T-helper 2 cell treated with Interferon-gamma antibody and Interleukin-4, amounts not matched to agents 5 μg/mL and 100 μg/mL, for 36 hours (primary cell): Measurements from ENCODE around the gene MXD4.

Experiments
- DNase-seq: peaks from one replicate; pipeline ENCODE4 v3.0.0; 2021; ENCODE audit warnings: low spot score
- H3K27ac Mint-ChIP-seq: one replicate; pipeline ENCODE4 v1.8.0; 2021; ENCODE audit warnings: mild to moderate bottlenecking, mixed read lengths
- H3K27me3 Mint-ChIP-seq: one replicate; pipeline ENCODE4 v1.8.0; 2021; ENCODE audit warnings: low read depth, mixed read lengths
- H3K36me3 Mint-ChIP-seq: one replicate; pipeline ENCODE4 v1.8.0; 2021; ENCODE audit warnings: low read depth, mixed read lengths
- H3K4me1 Mint-ChIP-seq: one replicate; pipeline ENCODE4 v1.8.0; 2021; ENCODE audit warnings: low read depth, mixed read lengths
- H3K4me3 Mint-ChIP-seq: one replicate; pipeline ENCODE4 v1.8.0; 2022; ENCODE audit warnings: mild to moderate bottlenecking, moderate library complexity, mixed read lengths
- H3K9me3 Mint-ChIP-seq: one replicate; pipeline ENCODE4 v1.8.0; 2021; ENCODE audit warnings: mixed read lengths

Gene MXD4

GRCh38 chr4:2298532-2298991, 36.7 kb upstream of the MXD4 start:
- peaks cover 5% of the 10 kb centered on the region for H3K27me3 Mint-ChIP-seq
- no peaks in the 10 kb centered on the region for H3K9me3 Mint-ChIP-seq
- no peak for DNase-seq
- no peak overlapping the region for H3K27ac Mint-ChIP-seq
- H3K36me3 Mint-ChIP-seq = peaks cover 2% of the 10 kb centered on the region
- H3K4me3 Mint-ChIP-seq = no peak overlapping the region
- H3K4me1 Mint-ChIP-seq = peaks cover 4% of the 10 kb centered on the region

DNA sequence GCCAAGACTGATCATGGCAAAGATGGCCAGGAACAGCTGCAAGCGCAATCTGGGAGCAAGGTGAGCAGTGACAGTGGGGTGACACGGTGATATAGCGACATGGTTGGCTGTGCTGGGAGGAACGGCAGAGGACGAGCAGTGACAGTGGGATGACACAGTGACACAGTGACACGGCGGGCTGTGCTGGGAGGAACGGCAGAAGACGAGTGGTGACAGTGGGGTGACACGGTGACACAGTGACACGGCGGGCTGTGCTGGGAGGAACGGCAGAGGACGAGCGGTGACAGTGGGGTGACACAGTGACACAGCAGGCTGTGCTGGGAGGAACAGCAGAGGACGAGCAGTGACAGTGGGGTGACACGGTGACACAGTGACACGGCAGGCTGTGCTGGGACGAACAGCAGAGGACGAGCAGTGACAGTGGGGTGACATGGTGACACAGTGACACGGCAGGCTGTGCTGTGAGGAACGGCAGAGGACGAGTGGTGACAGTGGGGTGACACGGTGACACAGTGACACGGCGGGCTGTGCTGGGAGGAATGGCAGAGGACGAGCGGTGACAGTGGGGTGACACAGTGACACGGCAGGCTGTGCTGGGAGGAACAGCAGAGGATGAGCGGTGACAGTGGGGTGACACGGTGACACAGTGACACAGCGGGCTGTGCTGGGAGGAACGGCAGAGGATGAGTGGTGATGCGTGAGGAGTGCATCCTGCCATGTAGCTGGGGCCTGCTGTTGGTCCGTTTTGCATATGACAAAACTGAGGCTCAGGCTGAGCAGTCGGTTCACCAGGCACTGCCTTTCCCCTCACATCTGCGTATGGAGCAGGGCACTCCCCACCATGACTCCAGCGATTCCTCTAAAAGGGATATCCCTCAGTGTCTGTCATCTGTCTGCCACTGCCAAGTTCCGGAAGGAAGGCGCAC, 36.0 kb upstream of the MXD4 start:
- no peak for DNase-seq
- no peak overlapping the region for H3K27ac Mint-ChIP-seq
- H3K4me3 Mint-ChIP-seq = no peak overlapping the region
- H3K9me3 Mint-ChIP-seq = no peaks in the 10 kb centered on the region
- peaks cover 5% of the 10 kb centered on the region for H3K27me3 Mint-ChIP-seq
- peaks cover 4% of the 10 kb centered on the region for H3K4me1 Mint-ChIP-seq
- peaks cover 2% of the 10 kb centered on the region for H3K36me3 Mint-ChIP-seq

DNA sequence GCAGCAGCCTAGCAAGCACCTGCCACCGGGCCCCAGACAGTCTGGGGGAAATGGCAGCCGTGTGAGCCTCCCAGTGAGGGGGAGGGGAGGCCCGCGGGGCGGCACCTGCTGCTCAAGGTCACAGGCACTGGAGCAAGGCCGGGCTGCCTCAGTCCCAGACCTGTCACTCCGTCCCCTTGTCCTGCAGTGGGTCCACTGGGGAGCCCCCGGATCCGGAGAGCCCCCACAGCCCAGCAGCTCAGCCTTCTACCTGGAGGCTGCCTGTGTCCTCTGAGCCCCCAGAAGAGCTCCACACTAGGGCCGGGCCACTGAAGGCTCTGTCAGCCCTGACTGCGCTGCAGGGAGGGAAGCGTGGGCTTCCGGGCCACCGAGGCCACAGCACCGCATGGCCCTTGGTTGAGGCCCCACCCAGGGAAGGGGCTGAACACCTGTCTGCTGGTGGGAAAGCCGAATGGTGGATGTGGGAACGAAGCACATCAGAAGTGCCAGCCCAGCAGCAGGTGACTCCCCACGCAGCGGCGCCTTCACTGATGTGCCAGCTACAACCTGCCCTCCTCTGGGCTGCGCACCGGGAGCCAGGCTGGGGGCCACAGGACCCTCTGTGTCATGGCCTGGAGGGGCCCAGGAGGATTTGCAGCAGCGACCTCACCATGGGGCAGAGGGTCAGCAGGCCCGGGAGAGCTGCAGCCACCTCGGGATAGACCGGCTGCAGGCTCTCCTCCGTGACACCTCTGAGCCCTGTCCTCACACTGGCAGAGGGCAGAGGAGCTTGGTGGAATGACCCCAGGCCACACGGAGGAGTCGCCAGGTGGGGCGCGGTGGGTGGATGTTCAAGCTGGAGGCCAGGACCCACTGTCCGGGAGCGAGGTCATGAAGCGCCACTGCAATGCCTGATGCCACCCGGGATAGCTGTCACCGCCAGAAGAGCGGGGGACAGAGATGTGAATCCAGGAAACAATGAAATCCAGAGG, 35.0 kb upstream of the MXD4 start:
- H3K27ac Mint-ChIP-seq = no peak overlapping the region
- no peak for DNase-seq
- no peak overlapping the region for H3K4me3 Mint-ChIP-seq

GRCh38 chr4:2295900-2296442, 34.1 kb upstream of the MXD4 start:
- Mint-ChIP-seq H3K4me1 (peaks cover 8% of the 10 kb centered on the region), H3K27ac (no peak overlapping the region), H3K27me3 (peaks cover 11% of the 10 kb centered on the region), H3K36me3 (peaks cover 2% of the 10 kb centered on the region), H3K9me3 (no peaks in the 10 kb centered on the region), H3K4me3 (no peak overlapping the region)
- DNase-seq = no peak

More for the DNA sequence above, 35.0 kb upstream of the MXD4 start:
- Mint-ChIP-seq H3K27me3 (peaks cover 10% of the 10 kb centered on the region), H3K9me3 (no peaks in the 10 kb centered on the region), H3K4me1 (peaks cover 4% of the 10 kb centered on the region), H3K36me3 (peaks cover 2% of the 10 kb centered on the region)

DNA sequence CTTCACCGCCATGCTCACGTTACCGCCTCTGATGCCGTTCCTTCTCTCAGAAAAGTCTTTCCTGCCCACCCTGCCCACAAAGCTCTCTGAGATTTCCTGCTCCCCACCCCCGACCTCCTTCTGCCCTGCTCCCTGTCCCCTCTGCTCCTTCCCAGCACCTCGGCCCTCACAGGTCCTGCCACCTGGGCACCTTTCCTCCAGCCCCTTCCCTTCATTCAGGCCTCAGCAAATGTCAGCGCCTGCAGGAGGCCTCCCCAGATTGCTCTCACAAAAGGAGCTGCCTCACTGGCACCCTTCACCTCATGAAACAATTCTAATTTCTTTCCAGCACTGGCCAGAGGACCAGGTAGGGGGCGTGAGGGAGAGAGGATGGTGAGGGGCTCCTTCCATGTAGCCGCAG, 33.6 kb upstream of the MXD4 start:
- peaks cover 4% of the 10 kb centered on the region for H3K36me3 Mint-ChIP-seq
- H3K27ac Mint-ChIP-seq = no peak overlapping the region
- H3K4me1 Mint-ChIP-seq = peaks cover 12% of the 10 kb centered on the region
- no peak overlapping the region for H3K4me3 Mint-ChIP-seq
- H3K27me3 Mint-ChIP-seq = peaks cover 11% of the 10 kb centered on the region
- DNase-seq = no peak
- H3K9me3 Mint-ChIP-seq = no peaks in the 10 kb centered on the region

- no peak for DNase-seq
- Mint-ChIP-seq H3K27ac (peak overlapping the region; percentile 22), H3K27me3 (peaks cover 11% of the 10 kb centered on the region), H3K4me1 (peaks cover 14% of the 10 kb centered on the region), H3K9me3 (no peaks in the 10 kb centered on the region), H3K36me3 (peaks cover 4% of the 10 kb centered on the region), H3K4me3 (no peak overlapping the region)
Observed at GRCh38 chr4:2292646-2293108, 30.8 kb upstream of the MXD4 start.

DNA sequence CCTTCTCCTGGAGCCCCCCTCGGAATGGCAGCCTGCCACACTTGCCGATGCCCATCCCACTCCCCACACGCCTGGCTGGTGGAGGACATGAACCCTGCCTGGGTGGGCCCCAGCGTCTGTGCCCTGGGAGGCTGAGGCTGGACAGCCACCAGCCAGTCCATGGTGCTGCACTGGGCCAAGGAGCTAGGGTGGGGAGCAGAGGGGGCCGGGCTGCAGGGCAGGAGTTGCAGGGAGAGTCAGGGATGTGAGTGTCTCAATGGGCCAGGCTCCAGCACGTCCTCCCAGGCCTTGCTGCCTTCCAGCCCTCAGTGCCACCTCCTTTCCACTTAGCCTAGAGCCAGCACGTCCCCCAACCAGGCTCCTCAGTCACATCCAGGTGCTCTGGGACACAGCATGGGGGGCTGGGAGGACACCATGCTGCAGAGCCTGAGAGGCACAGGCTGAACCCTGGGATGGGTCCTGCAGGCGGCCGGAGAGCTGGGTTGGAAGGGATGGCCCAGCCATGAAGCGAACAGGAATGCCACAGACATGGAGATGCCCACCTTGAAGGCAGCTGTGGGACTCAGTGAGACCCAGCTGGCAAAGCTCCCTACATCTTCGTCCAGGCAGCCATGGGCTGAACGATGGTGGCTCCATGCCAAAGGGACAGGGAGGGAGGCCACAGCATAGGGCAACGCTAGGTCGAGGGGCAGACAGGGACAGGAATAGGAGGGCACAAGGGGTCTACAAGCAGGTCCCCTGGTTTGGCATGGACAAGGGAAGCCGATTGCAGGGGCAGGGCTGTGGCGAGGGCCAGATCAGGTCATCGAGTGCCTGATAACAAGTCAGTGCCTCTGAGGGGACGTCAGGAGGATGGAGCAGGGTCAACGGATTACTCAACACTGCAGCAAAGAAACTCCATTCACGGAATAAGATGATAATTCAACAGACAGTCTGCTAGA, 30.1 kb upstream of the MXD4 start:
- DNase-seq = no peak
- Mint-ChIP-seq H3K9me3 (no peaks in the 10 kb centered on the region), H3K4me3 (no peak overlapping the region), H3K36me3 (peaks cover 4% of the 10 kb centered on the region), H3K27ac (no peak overlapping the region), H3K27me3 (peaks cover 11% of the 10 kb centered on the region), H3K4me1 (peaks cover 14% of the 10 kb centered on the region)

DNA sequence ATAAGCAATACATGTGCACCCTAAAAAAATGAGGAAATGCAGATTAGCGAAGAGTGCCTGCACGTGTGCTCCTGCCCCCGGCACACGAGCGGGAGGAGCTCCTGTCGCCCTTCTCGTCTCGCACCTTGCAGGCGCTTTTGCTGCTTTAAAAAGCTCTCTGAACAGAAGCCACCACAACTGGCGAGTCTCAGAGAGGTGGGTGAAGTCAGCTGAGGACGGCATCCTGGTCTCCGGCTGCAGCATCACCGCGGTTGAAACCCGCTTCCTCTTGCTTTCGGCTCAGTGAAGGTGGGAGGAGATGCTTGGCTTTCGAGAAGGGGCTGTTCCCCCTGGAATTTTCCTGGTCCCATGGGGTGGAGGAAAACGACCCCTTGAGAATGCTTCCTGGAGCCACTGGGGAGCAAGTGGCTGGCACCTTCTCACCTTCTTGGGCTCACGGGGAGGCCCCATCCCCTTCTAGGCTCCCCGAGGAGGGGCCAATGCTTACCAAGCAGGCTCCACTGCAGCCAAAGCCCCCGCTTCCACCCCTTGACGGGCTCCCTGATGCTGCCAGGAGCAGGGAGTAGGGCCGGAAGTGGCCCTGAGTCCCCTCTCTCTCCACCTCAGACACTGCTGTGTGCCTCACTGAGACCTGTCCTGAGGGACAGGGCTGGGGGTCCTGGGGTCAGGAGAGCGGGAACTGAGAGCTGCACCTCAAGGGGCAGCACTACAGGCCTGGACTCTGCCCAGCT, 29.2 kb upstream of the MXD4 start:
- peak; percentile 41 for DNase-seq
- Mint-ChIP-seq H3K9me3 (no peaks in the 10 kb centered on the region), H3K4me3 (peak overlapping the region; percentile 78), H3K27ac (peak overlapping the region; percentile 64), H3K27me3 (peaks cover 11% of the 10 kb centered on the region), H3K4me1 (peaks cover 14% of the 10 kb centered on the region), H3K36me3 (peaks cover 4% of the 10 kb centered on the region)

DNA sequence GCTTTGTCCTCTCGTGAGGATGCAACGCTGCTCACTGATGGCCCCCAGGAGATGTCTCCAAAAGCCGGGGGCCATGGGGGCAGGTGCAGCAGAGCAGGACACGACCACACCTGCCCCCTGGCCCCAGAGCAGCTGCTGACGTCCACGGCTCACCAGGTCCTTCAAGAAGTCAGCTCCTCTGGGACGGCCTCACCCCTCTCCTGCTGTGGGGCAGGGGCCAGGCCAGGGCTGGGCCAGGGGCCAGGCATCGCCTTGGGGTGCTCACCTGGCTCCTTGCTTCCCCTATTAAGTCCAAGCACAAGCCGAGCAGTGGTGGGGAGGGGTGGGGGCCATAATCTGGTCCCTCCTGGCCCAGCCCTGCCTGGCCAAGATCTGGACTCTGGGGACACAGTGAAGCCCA, 28.6 kb upstream of the MXD4 start:
- H3K4me3 Mint-ChIP-seq = peak overlapping the region; percentile 78
- peaks cover 8% of the 10 kb centered on the region for H3K27me3 Mint-ChIP-seq
- no peaks in the 10 kb centered on the region for H3K9me3 Mint-ChIP-seq
- H3K36me3 Mint-ChIP-seq = peaks cover 4% of the 10 kb centered on the region
- peak overlapping the region; percentile 64 for H3K27ac Mint-ChIP-seq
- DNase-seq = no peak
- H3K4me1 Mint-ChIP-seq = peaks cover 12% of the 10 kb centered on the region

GRCh38 chr4:2289955-2290333, 28.0 kb upstream of the MXD4 start:
- no peak for DNase-seq
- Mint-ChIP-seq H3K27ac (no peak overlapping the region), H3K27me3 (peaks cover 6% of the 10 kb centered on the region), H3K4me1 (peaks cover 13% of the 10 kb centered on the region), H3K9me3 (no peaks in the 10 kb centered on the region), H3K4me3 (peak overlapping the region; percentile 42), H3K36me3 (peaks cover 4% of the 10 kb centered on the region)

- DNase-seq = no peak
- Mint-ChIP-seq H3K9me3 (no peaks in the 10 kb centered on the region), H3K36me3 (peaks cover 4% of the 10 kb centered on the region), H3K4me1 (peaks cover 13% of the 10 kb centered on the region), H3K4me3 (peak overlapping the region; percentile 42), H3K27ac (no peak overlapping the region), H3K27me3 (peaks cover 6% of the 10 kb centered on the region)
Observed at GRCh38 chr4:2289311-2289954, 27.5 kb upstream of the MXD4 start.

DNA sequence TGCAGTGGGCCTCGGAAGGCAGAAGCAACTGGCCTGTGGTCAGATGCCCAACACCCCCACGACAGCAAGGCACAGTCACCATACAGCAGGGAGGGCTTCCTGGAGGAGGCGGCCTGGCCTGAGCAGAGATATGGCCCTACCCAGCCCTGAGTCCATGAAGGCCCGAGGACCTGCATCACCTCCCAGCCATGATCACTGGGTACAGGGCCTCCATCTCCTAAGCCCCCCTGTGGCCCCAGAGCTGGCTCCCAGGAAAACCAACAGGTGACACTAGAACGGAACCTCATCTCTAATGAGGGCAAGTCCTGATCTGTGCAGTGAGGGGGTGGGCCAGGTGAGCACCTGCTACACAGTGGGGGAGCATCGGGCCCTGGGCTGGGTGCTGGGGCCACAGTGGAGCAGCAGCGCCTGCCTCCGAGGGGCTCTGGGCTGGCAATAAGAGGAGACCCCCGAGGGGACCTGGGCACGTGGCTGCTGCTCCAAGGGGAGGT, 26.2 kb upstream of the MXD4 start:
- peaks cover 16% of the 10 kb centered on the region for H3K4me1 Mint-ChIP-seq
- H3K9me3 Mint-ChIP-seq = no peaks in the 10 kb centered on the region
- H3K27ac Mint-ChIP-seq = no peak overlapping the region
- H3K27me3 Mint-ChIP-seq = peaks cover 6% of the 10 kb centered on the region
- DNase-seq = no peak
- no peak overlapping the region for H3K4me3 Mint-ChIP-seq
- peaks cover 4% of the 10 kb centered on the region for H3K36me3 Mint-ChIP-seq
